KOPT-K1 (cell line): ENCODE results near the gene KLHDC8A.

Source experiments
- H3K27ac ChIP-seq: fragments of 200-600 bp; sonication (generic); 2 replicates; pipeline ENCODE4 v1.5.1; 2016; ENCODE audit warnings: antibody characterized with exemption, mild to moderate bottlenecking, low read depth, low read length; ENCODE audit not compliant: poor library complexity, severe bottlenecking
- H3K36me3 ChIP-seq: fragments of 200-600 bp; sonication (generic); 2 replicates; pipeline ENCODE4 v1.5.1; 2017; ENCODE audit warnings: antibody characterized with exemption, mild to moderate bottlenecking, low read length, moderate library complexity; ENCODE audit not compliant: insufficient read depth
- H3K9me3 ChIP-seq: fragments of 200-600 bp; sonication (generic); 2 replicates; pipeline ENCODE4 v1.5.1; 2017; ENCODE audit warnings: antibody characterized with exemption, low read length, mild to moderate bottlenecking; ENCODE audit not compliant: insufficient read depth, poor library complexity, severe bottlenecking

The KLHDC8A gene

GRCh38 chr1:205321162-205321958 lies 35.4 kb downstream of the KLHDC8A start, which contains the start of gene NUAK2:
Gene NUAK2 (minus strand): TSS chr1:205321745. CDS start chr1:205321628, 117 bp downstream.
- no peaks in the 10 kb centered on the region for H3K36me3 ChIP-seq
- no peaks in the 10 kb centered on the region for H3K9me3 ChIP-seq
- no peak within 1 kb of the TSS for H3K27ac ChIP-seq

DNA sequence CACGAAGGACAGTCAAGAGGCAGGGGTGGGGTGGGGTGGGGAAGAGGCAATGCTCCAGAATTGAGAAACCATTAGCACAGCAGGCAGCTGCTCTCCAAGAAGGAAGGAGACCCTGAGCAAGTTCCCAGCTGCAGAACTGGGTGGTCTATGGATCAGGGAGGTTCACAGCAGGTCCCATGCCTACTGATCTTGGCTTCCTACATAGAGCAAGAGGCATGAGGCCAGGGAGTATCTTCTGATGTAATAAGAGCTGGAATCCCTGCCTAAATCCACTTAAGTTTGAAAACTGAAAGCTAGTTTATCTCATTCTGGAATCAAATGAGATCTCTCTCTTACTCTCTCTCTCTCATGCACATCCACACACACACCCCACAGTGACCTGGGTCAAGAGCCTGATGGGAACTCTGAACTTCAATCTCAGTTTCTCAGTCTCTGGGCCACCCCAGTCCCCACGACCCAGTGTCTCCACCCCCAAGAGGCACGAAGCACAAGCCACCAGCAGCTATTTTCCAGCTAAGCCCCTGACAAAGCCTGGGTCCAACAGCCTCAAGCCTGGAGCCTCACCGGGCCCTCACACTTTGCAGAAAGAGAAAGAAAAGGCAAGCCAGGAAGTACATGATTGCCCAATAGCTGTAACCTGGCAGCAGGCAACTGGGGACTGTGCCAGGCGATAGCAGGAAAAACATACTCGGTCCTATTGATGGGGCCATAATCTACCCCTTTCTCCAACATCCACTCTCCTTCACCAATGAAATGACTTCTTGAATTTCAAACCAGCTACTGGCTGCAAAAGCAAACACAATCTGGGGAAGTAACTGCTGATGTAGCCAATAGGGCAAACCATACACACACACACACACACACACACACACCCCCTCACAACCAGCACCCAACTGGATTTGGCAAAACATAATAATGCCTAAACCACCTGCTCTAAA lies 37.4 kb downstream of the KLHDC8A start:
- Histone ChIP-seq H3K9me3 (no peaks in the 10 kb centered on the region), H3K27ac (no peak overlapping the region)

DNA sequence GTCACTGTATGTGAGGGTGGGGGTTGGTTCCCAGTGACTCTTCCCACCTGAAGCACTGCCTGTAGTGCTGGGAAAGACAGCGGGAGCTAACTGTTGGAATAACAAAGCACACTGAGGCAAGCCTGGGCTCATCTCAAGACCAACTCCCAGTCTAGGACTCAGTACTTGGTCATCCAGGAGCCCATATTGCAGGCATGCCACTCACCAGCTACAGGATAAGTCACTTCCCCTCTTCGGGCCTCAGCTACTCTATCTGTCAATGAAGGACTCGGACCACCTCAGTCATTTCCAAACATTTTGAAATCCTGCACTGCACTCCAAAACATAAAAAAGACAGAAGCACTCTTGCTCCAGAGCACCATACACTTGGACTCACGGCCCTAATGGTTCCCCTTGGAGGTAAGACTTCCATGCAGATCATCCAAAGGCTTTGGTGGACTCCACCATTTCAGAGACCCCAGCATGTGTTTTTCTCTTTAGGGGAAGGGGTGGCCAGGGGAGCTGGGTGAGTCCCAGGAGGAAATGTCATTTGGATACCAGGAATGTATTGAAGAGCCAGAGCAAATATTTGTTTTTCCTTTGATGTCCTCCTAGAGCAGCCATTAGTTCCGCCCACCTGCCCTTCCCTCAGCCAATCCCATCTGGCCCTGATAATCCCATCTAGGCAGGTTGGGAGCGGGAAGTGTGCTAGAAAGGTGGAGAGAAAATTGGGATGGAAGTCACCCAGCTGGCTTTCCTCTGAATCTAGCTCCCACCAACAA lies 38.3 kb downstream of the KLHDC8A start:
- Histone ChIP-seq H3K36me3 (no peaks in the 10 kb centered on the region), H3K27ac (no peak overlapping the region), H3K9me3 (no peaks in the 10 kb centered on the region)

More for the DNA sequence above, 37.4 kb downstream of the KLHDC8A start:
- no peaks in the 10 kb centered on the region for H3K36me3 ChIP-seq

GRCh38 chr1:205317311-205317917 lies 39.3 kb downstream of the KLHDC8A start:
- Histone ChIP-seq H3K36me3 (no peaks in the 10 kb centered on the region), H3K9me3 (no peaks in the 10 kb centered on the region), H3K27ac (no peak overlapping the region)

- H3K9me3 ChIP-seq, result no peaks in the 10 kb centered on the region
- H3K36me3 ChIP-seq, result no peaks in the 10 kb centered on the region
- no peak overlapping the region for H3K27ac ChIP-seq
Observed at GRCh38 chr1:205316161-205316566, 40.6 kb downstream of the KLHDC8A start.

- no peaks in the 10 kb centered on the region for H3K36me3 ChIP-seq
- no peak overlapping the region for H3K27ac ChIP-seq
- H3K9me3 ChIP-seq, result no peaks in the 10 kb centered on the region
Observed at GRCh38 chr1:205315008-205315618, 41.6 kb downstream of the KLHDC8A start.

DNA sequence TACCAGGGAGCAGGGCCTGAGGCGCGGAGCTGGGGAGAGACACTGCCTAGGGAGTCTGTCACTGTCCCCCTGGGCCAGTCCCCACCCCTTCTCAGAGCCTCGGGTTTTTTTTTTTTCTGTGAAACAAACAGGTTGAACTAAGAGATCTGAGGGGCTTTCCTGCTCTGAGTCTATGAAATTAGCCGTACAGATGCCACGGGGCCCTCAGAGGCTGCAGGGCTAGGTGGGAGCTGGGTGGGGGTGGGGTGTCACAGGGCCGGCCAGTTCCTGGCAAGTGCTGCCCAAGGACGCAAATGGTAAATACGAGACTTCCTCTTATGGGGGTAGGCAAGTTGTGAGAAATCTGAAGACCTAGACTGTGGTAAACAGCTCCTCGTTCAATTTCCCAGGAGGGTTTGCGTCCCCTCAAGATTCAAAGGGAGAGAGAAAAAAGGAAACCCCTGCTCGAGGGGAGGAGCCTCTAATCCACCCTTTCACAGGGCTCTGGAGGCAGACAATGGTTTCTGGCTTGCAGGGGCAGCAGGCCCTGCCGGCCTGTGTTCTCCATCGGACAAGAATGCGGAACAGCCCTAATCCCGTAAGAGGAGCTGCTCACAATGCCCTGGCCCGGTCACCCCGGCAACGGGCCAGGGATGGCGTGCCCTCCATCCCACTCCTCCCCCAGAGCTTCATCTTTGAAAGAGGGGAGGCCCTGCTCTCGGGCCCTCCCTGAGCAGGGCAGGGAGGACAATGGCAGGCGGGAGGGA lies 43.0 kb downstream of the KLHDC8A start:
- Histone ChIP-seq H3K9me3 (no peaks in the 10 kb centered on the region), H3K27ac (no peak overlapping the region), H3K36me3 (no peaks in the 10 kb centered on the region)

- no peaks in the 10 kb centered on the region for H3K9me3 ChIP-seq
- no peaks in the 10 kb centered on the region for H3K36me3 ChIP-seq
- no peak overlapping the region for H3K27ac ChIP-seq
Observed at GRCh38 chr1:205312866-205313562, 43.7 kb downstream of the KLHDC8A start.

- Histone ChIP-seq H3K36me3 (no peaks in the 10 kb centered on the region), H3K9me3 (no peaks in the 10 kb centered on the region), H3K27ac (no peak overlapping the region)
Observed at GRCh38 chr1:205310976-205311704, 45.6 kb downstream of the KLHDC8A start.

DNA sequence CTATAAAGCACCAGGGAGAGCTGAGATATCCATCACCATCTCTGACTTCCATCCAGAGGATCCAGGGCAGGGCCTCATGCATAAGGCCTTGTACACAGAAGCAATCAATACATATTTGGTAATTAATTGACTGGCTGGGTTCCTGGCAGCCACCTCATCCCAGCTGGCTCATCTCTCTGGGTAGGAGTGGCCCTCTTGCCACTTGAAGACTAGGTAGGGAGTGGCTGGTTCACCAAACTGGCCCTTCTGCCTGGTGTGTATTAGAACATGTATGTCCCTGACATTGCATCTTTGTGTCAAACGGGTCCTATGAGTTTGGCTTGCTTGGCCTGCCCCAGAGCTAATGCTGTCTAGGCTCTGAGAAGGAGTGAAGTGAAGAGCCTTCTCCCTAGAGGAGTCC lies 47.0 kb downstream of the KLHDC8A start:
- Histone ChIP-seq H3K36me3 (no peaks in the 10 kb centered on the region), H3K27ac (no peak overlapping the region), H3K9me3 (no peaks in the 10 kb centered on the region)

DNA sequence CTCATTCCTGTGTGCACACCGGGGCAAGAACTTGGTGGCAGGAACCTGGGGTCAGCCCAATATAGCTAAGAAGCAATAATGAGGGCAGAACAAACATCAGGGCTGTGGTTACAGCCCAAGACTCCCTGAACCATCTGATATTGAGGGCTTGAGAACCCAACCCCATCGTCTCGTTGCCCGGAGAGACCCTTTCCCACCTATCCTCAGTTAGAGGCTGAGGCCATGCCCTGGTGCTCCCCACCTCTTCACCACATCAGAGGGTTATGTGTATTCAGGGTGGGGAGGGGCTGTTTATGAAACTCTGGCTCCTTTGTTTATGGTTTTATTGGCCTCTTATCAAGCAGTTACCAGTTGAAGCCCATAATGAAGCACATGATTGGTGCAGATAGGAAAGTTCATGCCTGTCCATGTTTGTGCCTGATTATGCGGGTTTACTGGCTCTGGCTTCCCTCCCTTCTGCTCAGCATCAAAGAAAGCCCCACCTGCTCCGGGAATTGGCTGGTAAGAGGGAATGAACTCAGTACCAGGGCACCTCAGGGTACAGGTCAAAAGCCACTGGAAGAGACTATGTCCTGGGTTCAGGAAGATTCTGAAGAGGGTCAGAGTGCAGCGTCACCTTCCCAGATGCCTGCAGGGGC lies 49.7 kb downstream of the KLHDC8A start:
- Histone ChIP-seq H3K9me3 (no peaks in the 10 kb centered on the region), H3K36me3 (no peaks in the 10 kb centered on the region), H3K27ac (no peak overlapping the region)

- H3K27ac ChIP-seq, result no peak overlapping the region
- no peaks in the 10 kb centered on the region for H3K36me3 ChIP-seq
Observed at GRCh38 chr1:205304695-205305070, 52.0 kb downstream of the KLHDC8A start.

More at GRCh38 chr1:205304695-205305070, 52.0 kb downstream of the KLHDC8A start:
- no peaks in the 10 kb centered on the region for H3K9me3 ChIP-seq
